Uterus (tissue), 2 donors: Measurements from ENCODE around the gene SERPINA1.
A peak's percentile ranks its signal among the peaks of the same experiment; 100 is the strongest.

Experiments used
- CTCF ChIP-seq, 4 experiments: fragments of 200-600 bp in 2 of 4; fragments of 450-650 bp in 2 of 4; sonication (generic) in 2 of 4; IDR thresholded peaks; one replicate each; pipeline ENCODE4 v1.5.1; 2016 to 2019; ENCODE audit warnings: antibody characterized with exemption in 4 of 4, mild to moderate bottlenecking in 2 of 4, moderate library complexity in 1 of 4
- POLR2A ChIP-seq, 2 donors: fragments of 450-650 bp; IDR thresholded peaks; one replicate each; pipeline ENCODE4 v1.6.1; 2016; ENCODE audit warnings: antibody characterized with exemption in 2 of 2, mild to moderate bottlenecking in 1 of 2, moderate library complexity in 1 of 2

- TF ChIP-seq CTCF (IDR thresholded peaks at IDR 0.05) (peak in 3 of 4 experiments; percentile 12 to 39 (median 24)), POLR2A (IDR thresholded peaks at IDR 0.05) (no peak)
These were observed 33.1 kb downstream of the SERPINA1 start for GRCh38 chr14:94355191-94355794.
